A549 treated with ZK216348 at 1 μM for 4 hours (cell line): Measurements from ENCODE around the gene BPGM. TPM values are rescaled to one million over a fixed set of nuclear protein-coding genes. Genes with fewer than 3 reads are reported as not detected.

Experiments used
- total RNA-seq: library from RNA; stranded (reverse); fragments of 200-300 nt; extraction: Qiagen RNA extraction; gene quantifications from 5 replicates; pipeline ENCODE4 v1.2.3, GENCODE V29; 2022; ENCODE audit warnings: low read depth

The BPGM gene
- 15.3 to 22.9 TPM (median 17.8 TPM) in 5 replicates for total RNA-seq

DNA sequence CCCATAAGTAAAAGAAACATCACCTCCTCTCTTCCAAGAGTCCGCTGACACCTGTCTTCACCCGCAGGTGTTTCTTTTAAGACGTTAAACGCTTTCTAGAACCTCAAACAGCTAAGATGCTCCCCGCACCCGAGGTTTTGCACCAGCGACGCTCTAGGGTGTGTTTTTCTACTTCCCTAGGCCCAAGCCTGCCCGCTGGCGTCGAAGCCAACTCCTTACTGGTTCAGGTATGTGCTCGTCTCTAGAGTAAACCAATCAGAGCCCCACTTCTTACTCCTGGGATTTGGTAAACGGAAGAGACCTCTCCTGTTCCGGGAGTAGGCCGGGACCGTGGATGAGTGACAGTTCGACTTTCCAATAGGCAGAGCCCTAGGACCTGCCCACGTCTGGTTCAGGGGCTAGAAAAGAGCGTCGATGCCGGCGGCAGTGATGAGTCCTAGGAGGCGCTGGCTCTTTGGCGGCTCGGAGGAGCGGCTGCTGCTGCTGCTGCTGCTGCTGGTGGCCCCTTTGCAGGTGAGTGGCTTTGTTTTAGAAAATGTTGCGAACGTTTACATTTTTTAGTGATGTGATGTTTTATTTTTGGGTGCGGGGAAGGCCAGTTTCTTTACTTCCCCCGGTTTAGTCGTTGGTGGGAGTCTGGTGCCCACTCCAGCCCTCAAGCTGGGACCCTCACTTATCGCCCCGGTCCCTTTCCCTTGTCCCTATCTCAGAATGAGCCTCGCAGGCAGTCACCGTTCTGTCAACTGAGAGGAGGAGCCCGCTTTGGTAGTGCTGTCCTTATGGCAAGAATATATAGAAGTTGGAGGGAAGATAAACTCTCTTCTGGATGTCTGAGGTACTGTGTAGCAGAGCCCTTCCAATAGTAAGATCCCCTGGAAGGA lies at the start of gene BPGM:
Gene BPGM (plus strand): TSS at position 429 of the 881 bp plus-strand sequence. CDS start 14,655 bp downstream, outside the sequence.

Other genes with a start within 250 kb of the BPGM start
- 1,891 to 2,747 TPM (median 2,548 TPM) in 5 replicates for gene AKR1B1, start 187.8 kb upstream of the BPGM start, total RNA-seq
- gene AKR1B10, start 119.3 kb upstream of the BPGM start, total RNA-seq, result 2,100 to 2,350 TPM (median 2,234 TPM) in 5 replicates
- gene AKR1B15, start 97.7 kb upstream of the BPGM start, total RNA-seq, result 33.9 to 46.4 TPM (median 40.0 TPM) in 5 replicates
- gene CALD1, start 132.8 kb downstream of the BPGM start, total RNA-seq, result 70.3 to 126 TPM (median 113 TPM) in 5 replicates